ENCODE results near the gene JAZF1.

- TF ChIP-seq CTCF (IDR thresholded peaks at IDR 0.05): no peak
- no peak for TF ChIP-seq POLR2A (IDR thresholded peaks at IDR 0.05)
Measured at GRCh38 chr7:27940341-27940740, 240.3 kb downstream of the JAZF1 start.
